Stimulated activated CD8-positive, alpha-beta memory T cell treated with anti-CD3 and anti-CD28 coated beads, Interleukin-2, amount 100 ng/mL, for 1 hour (primary cell): ENCODE measurements around the gene HGS.

ENCODE experiments used
- DNase-seq, 2 donors: peaks; one replicate each; pipeline ENCODE4 v3.0.0-alpha.2; 2020; ENCODE audit warnings: low read depth in 2 of 2

HGS gene

GRCh38 chr17:81686614-81687013 lies 2.8 kb downstream of the HGS start:
- DNase-seq, result no peak

DNA sequence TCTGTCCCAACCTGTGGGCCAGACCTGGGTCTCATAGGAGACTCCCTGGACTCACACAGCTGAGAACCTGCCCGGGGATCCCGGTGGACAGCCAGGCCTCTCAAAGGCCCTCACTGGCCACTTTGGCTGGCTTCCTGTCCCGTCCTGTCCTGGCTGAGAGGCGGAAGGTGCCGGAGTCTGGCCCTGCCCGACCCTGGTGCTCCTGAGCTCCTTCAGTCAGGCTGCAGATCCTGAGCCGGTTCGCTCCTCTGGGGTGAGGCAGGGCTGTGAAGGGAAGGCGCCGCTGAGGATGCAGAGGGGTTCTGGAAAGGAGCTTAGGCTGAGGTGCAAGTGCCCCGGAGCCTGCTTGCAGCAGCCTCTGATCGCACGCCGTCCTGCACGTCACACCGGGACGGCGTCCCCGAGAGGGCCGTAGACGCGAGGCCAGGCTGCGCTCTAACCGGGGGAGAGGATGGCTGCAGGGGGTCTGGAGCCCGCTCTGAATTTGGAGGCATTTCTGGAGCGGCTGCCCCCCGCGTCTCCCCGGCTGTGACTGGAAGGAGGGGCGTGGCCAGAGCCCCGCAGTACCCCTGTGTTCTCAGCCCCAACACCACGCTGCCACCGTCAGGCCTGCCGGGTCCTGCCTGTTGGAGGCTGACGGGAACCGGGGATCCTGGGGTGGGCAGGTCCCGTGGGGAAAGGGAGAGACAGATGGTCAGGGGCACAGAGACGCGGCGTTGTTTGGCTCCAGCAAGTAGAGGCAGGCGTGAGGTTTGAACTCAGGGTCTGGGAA lies 4.1 kb downstream of the HGS start:
- DNase-seq, result no peak

DNA sequence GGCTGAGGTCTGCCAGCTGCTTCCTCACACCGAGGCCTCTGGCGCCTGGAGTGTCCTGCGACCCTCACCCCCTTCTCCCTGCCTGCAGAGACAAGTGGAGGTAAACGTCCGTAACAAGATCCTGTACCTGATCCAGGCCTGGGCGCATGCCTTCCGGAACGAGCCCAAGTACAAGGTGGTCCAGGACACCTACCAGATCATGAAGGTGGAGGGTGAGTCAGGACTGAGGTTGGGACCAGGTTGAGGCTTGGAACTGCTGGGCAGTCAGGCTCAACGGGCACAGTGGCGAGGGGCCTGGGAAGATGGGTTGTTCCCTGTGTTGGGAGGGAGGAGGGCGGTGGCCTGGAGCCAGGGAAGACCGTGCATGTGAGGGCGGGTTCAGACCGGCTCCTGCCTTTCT lies 4.8 kb downstream of the HGS start:
- DNase-seq, result no peak

GRCh38 chr17:81690066-81690465 lies 6.3 kb downstream of the HGS start:
- no peak for DNase-seq

DNA sequence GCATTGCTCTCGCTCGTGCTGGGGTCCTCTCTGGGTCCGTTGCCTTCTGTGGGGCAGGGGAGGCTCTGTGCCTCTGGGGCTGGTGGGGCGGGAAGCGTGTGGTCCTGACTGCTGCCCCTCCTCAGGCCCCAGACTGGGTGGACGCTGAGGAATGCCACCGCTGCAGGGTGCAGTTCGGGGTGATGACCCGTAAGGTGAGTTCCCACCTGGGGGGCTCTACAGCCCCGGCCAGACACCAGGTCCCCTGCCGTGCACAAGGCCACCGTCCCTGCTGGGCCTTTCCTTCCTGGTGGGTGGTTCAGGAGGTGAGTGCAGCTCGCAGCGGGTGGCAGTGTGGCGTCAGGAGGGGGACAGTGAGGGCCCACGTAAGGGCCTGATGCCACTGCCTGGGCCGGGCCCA lies 6.7 kb downstream of the HGS start:
- no peak for DNase-seq

GRCh38 chr17:81691196-81691595 lies 7.4 kb downstream of the HGS start:
- no peak for DNase-seq

DNA sequence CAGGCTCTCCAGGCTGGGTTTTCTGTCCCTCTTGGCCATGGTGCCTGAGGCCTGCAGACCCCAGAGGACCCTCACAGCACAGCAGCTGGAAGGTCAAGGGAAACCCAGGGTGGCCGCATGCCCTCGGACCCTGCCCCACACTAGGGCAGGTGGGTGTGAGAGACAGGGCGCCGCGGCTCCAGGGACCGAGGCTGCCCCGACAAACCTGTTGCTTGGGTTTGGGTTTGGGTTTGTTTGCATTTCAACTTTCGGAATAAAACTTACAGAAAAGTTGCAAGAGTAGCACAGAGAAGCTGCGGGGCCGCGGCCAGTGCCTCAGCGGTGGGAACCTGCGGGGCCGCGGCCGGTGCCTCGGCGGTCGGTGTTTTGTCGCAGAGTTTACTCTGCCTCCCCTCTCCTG lies 7.8 kb downstream of the HGS start:
- no peak for DNase-seq

DNA sequence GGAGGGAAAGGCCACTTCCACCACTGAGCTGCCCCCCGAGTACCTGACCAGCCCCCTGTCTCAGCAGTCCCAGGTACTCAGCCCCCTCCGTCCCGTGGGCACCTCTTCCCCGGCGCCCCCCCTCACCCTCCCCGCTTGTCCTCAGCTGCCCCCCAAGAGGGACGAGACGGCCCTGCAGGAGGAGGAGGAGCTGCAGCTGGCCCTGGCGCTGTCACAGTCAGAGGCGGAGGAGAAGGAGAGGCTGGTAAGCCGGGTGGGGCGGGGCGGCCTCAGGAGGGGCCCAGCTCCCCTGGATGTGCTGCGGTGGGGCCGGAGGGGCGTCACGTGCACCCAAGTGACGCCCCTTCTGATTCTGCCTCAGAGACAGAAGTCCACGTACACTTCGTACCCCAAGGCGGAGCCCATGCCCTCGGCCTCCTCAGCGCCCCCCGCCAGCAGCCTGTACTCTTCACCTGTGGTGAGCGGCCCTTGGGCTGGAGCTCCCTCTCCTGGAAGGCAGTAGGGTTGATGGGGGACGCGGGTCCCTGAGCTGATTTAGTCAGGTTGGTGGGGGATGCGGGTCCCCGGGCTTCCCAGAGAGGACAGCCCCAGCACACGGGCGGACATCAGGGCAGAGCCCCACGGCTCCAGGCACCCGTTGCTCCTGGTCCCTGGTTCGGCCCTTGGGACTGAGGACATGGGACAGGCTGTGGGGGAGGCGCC lies 9.8 kb downstream of the HGS start:
- no peak for DNase-seq

DNA sequence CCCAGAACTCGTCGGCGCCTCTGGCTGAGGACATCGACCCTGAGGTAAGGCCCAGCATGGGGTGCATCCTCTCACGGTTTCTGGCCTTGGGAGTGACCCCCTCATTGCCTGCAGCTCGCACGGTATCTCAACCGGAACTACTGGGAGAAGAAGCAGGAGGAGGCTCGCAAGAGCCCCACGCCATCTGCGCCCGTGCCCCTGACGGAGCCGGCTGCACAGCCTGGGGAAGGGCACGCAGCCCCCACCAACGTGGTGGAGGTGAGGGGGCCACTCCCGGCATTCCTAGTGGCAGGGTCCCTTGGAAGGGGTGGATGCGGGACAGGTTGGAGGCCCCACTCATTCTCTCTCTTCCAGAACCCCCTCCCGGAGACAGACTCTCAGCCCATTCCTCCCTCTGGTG lies 11.0 kb downstream of the HGS start:
- DNase-seq, result no peak

DNA sequence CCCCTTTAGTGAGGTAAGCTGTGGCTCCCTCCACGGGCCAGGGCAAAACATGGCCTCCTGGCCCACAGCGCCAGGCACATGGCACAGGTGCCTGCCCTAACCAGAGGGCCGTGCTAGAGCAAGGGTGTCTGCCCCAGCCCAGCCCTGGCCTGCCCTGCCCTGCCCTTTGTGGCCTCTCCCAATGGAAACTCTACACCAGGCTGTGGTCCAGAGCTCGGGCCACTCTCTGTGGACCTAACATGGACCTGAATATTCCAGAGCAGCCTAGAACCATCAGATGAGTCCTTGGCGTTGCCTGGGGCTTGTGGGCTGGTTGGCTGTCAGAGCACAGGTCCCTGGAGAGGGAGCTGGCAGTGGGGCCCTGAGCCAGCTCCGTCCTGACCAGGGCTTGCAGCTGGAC lies 11.4 kb downstream of the HGS start:
- DNase-seq, result no peak

- DNase-seq, result no peak
Measured at GRCh38 chr17:81695801-81696200, 12.0 kb downstream of the HGS start.

DNA sequence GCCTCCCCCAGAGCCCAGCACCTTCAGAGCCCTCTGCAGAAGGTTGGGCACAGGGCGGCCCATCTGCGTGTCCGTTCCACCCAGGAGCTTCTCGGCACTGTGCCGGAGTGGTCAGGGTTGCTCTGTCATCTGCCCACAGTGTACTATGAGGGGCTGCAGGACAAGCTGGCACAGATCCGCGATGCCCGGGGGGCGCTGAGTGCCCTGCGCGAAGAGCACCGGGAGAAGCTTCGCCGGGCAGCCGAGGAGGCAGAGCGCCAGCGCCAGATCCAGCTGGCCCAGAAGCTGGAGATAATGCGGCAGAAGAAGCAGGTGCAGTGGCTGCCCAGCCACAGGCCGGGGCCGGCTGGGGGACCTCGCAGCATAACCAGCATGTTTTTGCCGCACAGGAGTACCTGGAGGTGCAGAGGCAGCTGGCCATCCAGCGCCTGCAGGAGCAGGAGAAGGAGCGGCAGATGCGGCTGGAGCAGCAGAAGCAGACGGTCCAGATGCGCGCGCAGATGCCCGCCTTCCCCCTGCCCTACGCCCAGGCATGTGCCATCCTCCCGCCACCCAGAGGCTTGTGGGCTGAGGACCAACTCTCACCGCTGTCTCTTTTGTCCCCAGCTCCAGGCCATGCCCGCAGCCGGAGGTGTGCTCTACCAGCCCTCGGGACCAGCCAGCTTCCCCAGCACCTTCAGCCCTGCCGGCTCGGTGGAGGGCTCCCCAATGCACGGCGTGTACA lies 12.6 kb downstream of the HGS start:
- no peak for DNase-seq

- no peak for DNase-seq
Measured at GRCh38 chr17:81697261-81698044, 13.6 kb downstream of the HGS start.

DNA sequence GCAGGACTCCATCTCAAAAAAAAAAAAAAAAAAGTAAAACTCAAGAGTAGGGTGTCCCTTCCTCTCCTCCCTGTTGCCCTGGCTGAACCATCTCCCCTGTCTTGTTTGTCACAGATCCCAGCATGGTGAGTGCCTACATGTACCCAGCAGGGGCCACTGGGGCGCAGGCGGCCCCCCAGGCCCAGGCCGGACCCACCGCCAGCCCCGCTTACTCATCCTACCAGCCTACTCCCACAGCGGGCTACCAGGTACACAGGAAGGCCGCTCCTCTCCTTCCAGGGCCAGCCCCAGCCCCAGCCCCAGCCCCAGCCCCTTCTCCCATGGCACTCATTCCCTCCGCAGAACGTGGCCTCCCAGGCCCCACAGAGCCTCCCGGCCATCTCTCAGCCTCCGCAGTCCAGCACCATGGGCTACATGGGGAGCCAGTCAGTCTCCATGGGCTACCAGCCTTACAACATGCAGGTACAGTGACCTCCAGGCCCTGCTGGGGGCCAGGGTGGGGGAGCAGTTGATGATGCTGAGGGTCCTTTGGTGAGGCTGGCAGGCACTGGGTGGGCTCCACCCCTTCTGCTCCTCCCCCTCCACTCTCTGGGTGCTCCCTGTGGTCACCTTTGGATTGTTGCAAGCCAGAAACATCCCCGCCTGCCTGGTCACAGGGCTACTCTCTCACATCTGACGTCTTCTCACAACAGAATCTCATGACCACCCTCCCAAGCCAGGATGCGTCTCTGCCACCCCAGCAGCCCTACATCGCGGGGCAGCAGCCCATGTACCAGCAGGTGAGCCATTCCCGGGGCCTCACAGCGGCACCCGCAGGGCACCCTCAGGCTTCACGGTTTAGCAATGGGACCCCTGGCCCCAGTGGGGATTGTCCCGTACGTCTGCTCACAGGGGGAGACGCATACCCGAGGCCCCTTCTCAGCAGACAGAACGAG lies 16.8 kb downstream of the HGS start:
- DNase-seq, result no peak

- no peak for DNase-seq
Measured at GRCh38 chr17:81701288-81702071, 17.7 kb downstream of the HGS start.

DNA sequence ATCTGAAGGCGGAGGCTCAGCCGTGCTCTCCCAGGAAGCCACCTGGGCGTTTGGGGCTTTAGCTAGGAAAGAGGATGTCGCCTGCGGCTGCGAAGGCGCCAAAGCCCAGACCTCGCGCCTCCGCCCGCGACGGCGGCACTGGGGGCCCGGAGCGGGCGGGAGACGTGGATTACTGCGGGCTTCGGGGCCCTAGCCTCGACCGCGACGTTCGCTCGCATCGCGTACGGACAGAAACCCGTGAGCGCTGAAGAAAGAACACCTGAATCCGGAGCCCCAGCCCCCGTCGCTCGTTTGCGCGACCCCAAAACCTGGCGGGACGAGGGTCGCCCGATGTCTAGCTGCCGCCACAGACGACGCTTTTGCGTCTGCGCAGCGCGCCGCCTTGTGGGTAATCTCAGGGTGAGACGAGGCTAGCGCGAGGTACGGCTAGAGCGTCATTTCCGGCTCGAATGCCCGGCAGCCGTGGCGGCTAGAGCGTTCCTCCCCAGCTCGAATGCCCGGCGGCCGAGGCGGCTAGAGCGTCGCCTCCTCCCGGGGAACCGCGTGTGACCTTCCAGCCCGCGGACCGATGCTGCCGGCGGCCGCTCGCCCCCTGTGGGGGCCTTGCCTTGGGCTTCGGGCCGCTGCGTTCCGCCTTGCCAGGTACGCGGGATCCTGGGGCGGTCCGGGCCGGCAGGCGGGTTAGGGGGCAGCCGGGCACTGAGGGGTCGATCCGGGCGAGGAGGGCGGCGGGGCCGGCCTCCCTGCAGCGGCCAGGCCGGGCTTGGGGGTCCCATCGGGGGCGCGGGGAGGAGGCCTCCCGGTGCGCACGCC lies 19.3 kb downstream of the HGS start, which contains the start of gene MRPL12:
MRPL12 (plus strand) TSS at position 434 of the 813 bp plus-strand sequence; CDS start at position 569, 135 bp downstream.
- DNase-seq, result peak; percentile 75 to 81

DNA sequence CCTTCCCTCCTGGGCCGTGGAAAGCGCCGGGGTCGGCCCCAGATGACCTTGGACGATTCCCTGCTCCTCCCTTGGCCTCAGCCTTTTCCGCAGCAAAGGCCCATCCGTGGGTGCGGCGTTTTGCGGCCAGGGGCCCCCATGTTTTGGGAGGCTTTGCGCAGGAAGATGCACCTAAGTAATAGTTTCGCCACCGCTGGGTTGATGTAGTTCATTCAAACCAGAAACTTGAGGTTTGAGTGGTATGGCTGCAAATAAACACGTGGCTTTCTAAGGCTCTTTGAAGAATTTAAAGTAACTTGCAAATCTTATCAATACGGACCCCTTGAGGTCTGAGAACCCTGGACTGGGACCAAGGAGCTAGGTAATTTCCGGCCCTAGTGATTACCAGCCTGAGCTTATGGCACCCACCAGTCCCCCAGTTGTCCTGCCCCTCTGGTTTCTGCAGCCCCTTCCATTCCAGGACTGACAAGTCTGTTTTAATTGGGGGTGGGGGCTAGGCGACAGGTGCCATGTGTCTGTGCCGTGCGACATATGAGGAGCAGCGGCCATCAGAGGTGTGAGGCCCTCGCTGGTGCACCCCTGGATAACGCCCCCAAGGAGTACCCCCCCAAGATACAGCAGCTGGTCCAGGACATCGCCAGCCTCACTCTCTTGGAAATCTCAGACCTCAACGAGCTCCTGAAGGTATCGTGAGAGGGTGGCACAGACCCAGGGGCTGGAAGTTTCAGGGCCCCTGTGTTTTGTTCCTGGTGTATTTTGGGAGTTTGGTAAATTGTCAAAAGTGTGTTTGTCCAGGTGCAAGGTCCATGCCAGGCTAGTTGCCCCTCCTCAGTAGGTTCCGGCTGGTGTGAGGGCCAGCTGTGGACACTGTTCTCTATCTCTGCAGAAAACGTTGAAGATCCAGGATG lies 20.2 kb downstream of the HGS start:
- DNase-seq, result no peak
